ENCODE results near the gene EDNRA.

EDNRA gene

GRCh38 chr4:147567276-147567675 is 86.4 kb downstream of the EDNRA start:
- ChIA-PET POLR2A (no interaction called here), CTCF (no interaction called here)
- no peak for DNase-seq (ENCODE audit: extremely low spot score)
- TF ChIP-seq SUZ12 (IDR thresholded peaks at IDR 0.05), result no peak

- ChIA-PET POLR2A (interaction anchor here (1.0 kb wide), 1 partner anchor 113 kb away, joined by 3 read pairs; the partner anchor contains the start of gene PRMT9), CTCF (interaction anchor here (0.7 to 0.9 kb wide), 2 partner anchors 19 to 24 kb away, joined by 3 read pairs; no protein-coding TSS in a partner anchor)
- DNase-seq (ENCODE audit: extremely low spot score), result no peak
- TF ChIP-seq ZNF384 (IDR thresholded peaks at IDR 0.05), result no peak
- no peak for TF ChIP-seq BHLHE40 (IDR thresholded peaks at IDR 0.05; ENCODE audit: borderline replicate concordance)
- TF ChIP-seq FOXA1 (IDR thresholded peaks at IDR 0.05), result no peak
- TF ChIP-seq TARDBP (IDR thresholded peaks at IDR 0.05), result no peak
- no peak for TF ChIP-seq SUZ12 (IDR thresholded peaks at IDR 0.05)
- TF ChIP-seq ELF4 (IDR thresholded peaks at IDR 0.05), result no peak
- no peak for TF ChIP-seq PKNOX1 (IDR thresholded peaks at IDR 0.05)
- no peak for TF ChIP-seq L3MBTL2 (conservative IDR thresholded peaks at IDR 0.05)
- no peak for TF ChIP-seq FOXM1 (IDR thresholded peaks at IDR 0.05; ENCODE audit: borderline replicate concordance)
- TF ChIP-seq CTBP1 (IDR thresholded peaks at IDR 0.05; ENCODE audit: borderline replicate concordance), result no peak
- no peak for TF ChIP-seq LEF1 (IDR thresholded peaks at IDR 0.05; ENCODE audit: borderline replicate concordance)
- TF ChIP-seq HDGF (IDR thresholded peaks at IDR 0.05; ENCODE audit: borderline replicate concordance), result no peak
- no peak for TF ChIP-seq ARNT (IDR thresholded peaks at IDR 0.05)
- TF ChIP-seq SP1 (IDR thresholded peaks at IDR 0.05), result no peak
- TF ChIP-seq NFRKB (IDR thresholded peaks at IDR 0.05), result no peak
Measured at GRCh38 chr4:147570616-147571015, 89.7 kb downstream of the EDNRA start.

- ChIA-PET POLR2A (interaction anchor here (1.0 kb wide), 1 partner anchor 112 kb away, joined by 3 read pairs; the partner anchor contains the start of gene PRMT9), CTCF (interaction anchor here (0.7 to 0.9 kb wide), 2 partner anchors 18 to 24 kb away, joined by 3 read pairs; no protein-coding TSS in a partner anchor)
- TF ChIP-seq L3MBTL2 (conservative IDR thresholded peaks at IDR 0.05) (no peak), FOXK2 (IDR thresholded peaks at IDR 0.05) (no peak), NFRKB (IDR thresholded peaks at IDR 0.05) (no peak), ELF4 (IDR thresholded peaks at IDR 0.05) (no peak), CTBP1 (IDR thresholded peaks at IDR 0.05; ENCODE audit: borderline replicate concordance) (no peak), SP1 (IDR thresholded peaks at IDR 0.05) (no peak), ZNF384 (IDR thresholded peaks at IDR 0.05) (no peak), FOXM1 (IDR thresholded peaks at IDR 0.05; ENCODE audit: borderline replicate concordance) (no peak), FOXA1 (IDR thresholded peaks at IDR 0.05) (no peak), ARNT (IDR thresholded peaks at IDR 0.05) (no peak), TARDBP (IDR thresholded peaks at IDR 0.05) (no peak), SUZ12 (IDR thresholded peaks at IDR 0.05) (no peak), PKNOX1 (IDR thresholded peaks at IDR 0.05) (no peak), BHLHE40 (IDR thresholded peaks at IDR 0.05; ENCODE audit: borderline replicate concordance) (no peak), HDGF (IDR thresholded peaks at IDR 0.05; ENCODE audit: borderline replicate concordance) (no peak), LEF1 (IDR thresholded peaks at IDR 0.05; ENCODE audit: borderline replicate concordance) (no peak)
- DNase-seq (ENCODE audit: extremely low spot score), result no peak
Measured at GRCh38 chr4:147571036-147571770, 90.3 kb downstream of the EDNRA start.

GRCh38 chr4:147576084-147576483 is 95.2 kb downstream of the EDNRA start:
- ChIA-PET CTCF (interaction anchor here (0.6 to 1.0 kb wide), 3 partner anchors 13 to 19 kb away, joined by 3 to 4 read pairs (median 3); no protein-coding TSS in a partner anchor), POLR2A (no interaction called here)
- DNase-seq (ENCODE audit: extremely low spot score), result no peak
- TF ChIP-seq BHLHE40 (IDR thresholded peaks at IDR 0.05; ENCODE audit: borderline replicate concordance) (no peak), ELF4 (IDR thresholded peaks at IDR 0.05) (no peak), L3MBTL2 (conservative IDR thresholded peaks at IDR 0.05) (no peak), FOXK2 (IDR thresholded peaks at IDR 0.05) (no peak), NFRKB (IDR thresholded peaks at IDR 0.05) (no peak), FOXM1 (IDR thresholded peaks at IDR 0.05; ENCODE audit: borderline replicate concordance) (no peak), FOXA1 (IDR thresholded peaks at IDR 0.05) (no peak), ARNT (IDR thresholded peaks at IDR 0.05) (no peak), LEF1 (IDR thresholded peaks at IDR 0.05; ENCODE audit: borderline replicate concordance) (no peak), HDGF (IDR thresholded peaks at IDR 0.05; ENCODE audit: borderline replicate concordance) (no peak), ZNF384 (IDR thresholded peaks at IDR 0.05) (no peak), TARDBP (IDR thresholded peaks at IDR 0.05) (no peak), CTBP1 (IDR thresholded peaks at IDR 0.05; ENCODE audit: borderline replicate concordance) (no peak), SUZ12 (IDR thresholded peaks at IDR 0.05) (no peak), PKNOX1 (IDR thresholded peaks at IDR 0.05) (no peak)

GRCh38 chr4:147578051-147578476 is 97.2 kb downstream of the EDNRA start:
- TF ChIP-seq TARDBP (IDR thresholded peaks at IDR 0.05) (no peak), L3MBTL2 (conservative IDR thresholded peaks at IDR 0.05) (no peak), HDGF (IDR thresholded peaks at IDR 0.05; ENCODE audit: borderline replicate concordance) (no peak), CTBP1 (IDR thresholded peaks at IDR 0.05; ENCODE audit: borderline replicate concordance) (no peak), ZNF384 (IDR thresholded peaks at IDR 0.05) (no peak), NFRKB (IDR thresholded peaks at IDR 0.05) (no peak), BHLHE40 (IDR thresholded peaks at IDR 0.05; ENCODE audit: borderline replicate concordance) (no peak), SUZ12 (IDR thresholded peaks at IDR 0.05) (no peak), LEF1 (IDR thresholded peaks at IDR 0.05; ENCODE audit: borderline replicate concordance) (no peak), ARNT (IDR thresholded peaks at IDR 0.05) (no peak), FOXM1 (IDR thresholded peaks at IDR 0.05; ENCODE audit: borderline replicate concordance) (no peak), PKNOX1 (IDR thresholded peaks at IDR 0.05) (no peak), FOXA1 (IDR thresholded peaks at IDR 0.05) (no peak), ELF4 (IDR thresholded peaks at IDR 0.05) (no peak), SP1 (IDR thresholded peaks at IDR 0.05) (no peak), FOXK2 (IDR thresholded peaks at IDR 0.05) (no peak)
- ChIA-PET CTCF (interaction anchor here (0.8 kb wide), 1 partner anchor 11 kb away, joined by 4 read pairs; no protein-coding TSS in a partner anchor), POLR2A (interaction anchor here (1.0 kb wide), 1 partner anchor 106 kb away, joined by 4 read pairs; the partner anchor contains the start of gene PRMT9)
- no peak for DNase-seq (ENCODE audit: extremely low spot score)

Data from HEK293T (cell line).